Keratinocyte (primary cell): ENCODE measurements around the gene EIF2S2. TPM values are rescaled to one million over a fixed set of nuclear protein-coding genes. Genes with fewer than 3 reads are reported as not detected.

Experiments used
- DNase-seq: peaks from one replicate; pipeline ENCODE4 v3.0.0-alpha.2; 2011; ENCODE audit warnings: low read depth, missing footprints, low spot score
- FAIRE-seq: peaks from 2 replicates; lab custom pipeline; 2011; peaks lifted over from hg19 to GRCh38; lab: Jason Lieb, UNC
- H2AFZ ChIP-seq: 2 replicates; pipeline ENCODE4 v1.6.0; 2012; ENCODE audit warnings: low read length, control low read depth, inconsistent platforms; ENCODE audit not compliant: control insufficient read depth
- H3K27ac ChIP-seq: 2 replicates; pipeline ENCODE4 v1.5.1; 2011; ENCODE audit warnings: low read length; ENCODE audit not compliant: control insufficient read depth, insufficient read depth
- H3K27me3 ChIP-seq: 3 replicates; pipeline ENCODE4 v1.6.0; 2011; ENCODE audit warnings: low read length; ENCODE audit not compliant: control insufficient read depth, insufficient read depth; ENCODE audit errors: extremely low read depth
- H3K36me3 ChIP-seq, 2 experiments: 2 replicates in 1 of 2; 3 replicates in 1 of 2; pipeline ENCODE4 v1.5.1; 2011; ENCODE audit warnings: low read length in 2 of 2, mild to moderate bottlenecking in 1 of 2; ENCODE audit not compliant: control insufficient read depth in 2 of 2, insufficient read depth in 2 of 2; ENCODE audit errors: extremely low read depth in 1 of 2
- H3K4me1 ChIP-seq: 3 replicates; pipeline ENCODE4 v1.5.1; 2011; ENCODE audit warnings: low read length; ENCODE audit not compliant: control insufficient read depth, insufficient read depth; ENCODE audit errors: extremely low read depth
- H3K4me2 ChIP-seq: 3 replicates; pipeline ENCODE4 v1.6.0; 2011; ENCODE audit warnings: low read depth, low read length; ENCODE audit not compliant: control insufficient read depth, insufficient read depth; ENCODE audit errors: extremely low read depth
- H3K4me3 ChIP-seq, 3 experiments: fragments of 200-600 bp in 1 of 3; sonication (generic) in 1 of 3; 2 replicates in 2 of 3; 3 replicates in 1 of 3; pipeline ENCODE4 v1.5.1; 2011 to 2016; ENCODE audit warnings: low read length in 3 of 3, mild to moderate bottlenecking in 3 of 3, control low read depth in 2 of 3, inconsistent platforms in 1 of 3, low read depth in 1 of 3, mixed read lengths in 1 of 3, mixed run types in 1 of 3, moderate library complexity in 1 of 3; ENCODE audit not compliant: control insufficient read depth in 2 of 3, insufficient read depth in 2 of 3; ENCODE audit errors: extremely low read depth in 1 of 3
- H3K79me2 ChIP-seq: 2 replicates; pipeline ENCODE4 v1.6.0; 2012; ENCODE audit warnings: low read length; ENCODE audit not compliant: control insufficient read depth, insufficient read depth
- H3K9ac ChIP-seq: 3 replicates; pipeline ENCODE4 v1.6.0; 2011; ENCODE audit warnings: low read length; ENCODE audit not compliant: control insufficient read depth, insufficient read depth; ENCODE audit errors: extremely low read depth
- H3K9me1 ChIP-seq: 3 replicates; pipeline ENCODE4 v1.6.0; 2011; ENCODE audit warnings: low read length; ENCODE audit not compliant: control insufficient read depth, insufficient read depth; ENCODE audit errors: extremely low read depth
- H3K9me3 ChIP-seq: 2 replicates; pipeline ENCODE4 v1.5.1; 2012; ENCODE audit warnings: low read depth, low read length; ENCODE audit not compliant: control insufficient read depth
- H4K20me1 ChIP-seq: 3 replicates; pipeline ENCODE4 v1.6.0; 2011; ENCODE audit warnings: low read length; ENCODE audit not compliant: control insufficient read depth, insufficient read depth; ENCODE audit errors: extremely low read depth
- CTCF ChIP-seq, 3 experiments: IDR thresholded peaks in 1 of 3; conservative IDR thresholded peaks in 1 of 3; optimal IDR thresholded peaks in 1 of 3; 2 replicates in 2 of 3; 3 replicates in 1 of 3; pipeline versions ENCODE3 to v1.5.1; 2011; ENCODE audit warnings: low read length in 3 of 3, mild to moderate bottlenecking in 3 of 3, moderate library complexity in 2 of 3, control low read depth in 1 of 3, inconsistent platforms in 1 of 3; ENCODE audit not compliant: insufficient read depth in 2 of 3; ENCODE audit errors: extremely low read depth in 1 of 3
- EZH2 ChIP-seq: IDR thresholded peaks from one replicate; pipeline ENCODE4 v1.6.1; 2012; ENCODE audit warnings: inconsistent platforms, mild to moderate bottlenecking, low read length, moderate library complexity
- dilution Hi-C: fragments of 300-500 bp; cut with MboI; formaldehyde crosslinking; loops from one replicate; pipeline ENCODE4 v1.7.0; 2020; ENCODE audit warnings: low sequenced_read_pairs; ENCODE audit not compliant: extremely low pct_ligation_motif_present
- polyA plus RNA-seq, 5 experiments: library from polyadenylated mRNA; depleted of rRNA in 3 of 5; stranded (reverse) in 3 of 5; stranded (forward) in 1 of 5; unstranded in 1 of 5; fragments of >200 nt; gene quantifications; 1 replicate in 1 of 5; 2 replicates in 3 of 5; 3 replicates in 1 of 5; pipeline versions ENCODE4 v1.2.1 to v1.2.3, GENCODE V29; 2011 to 2012; ENCODE audit warnings: missing spikeins in 2 of 5, low read depth in 1 of 5, low replicate concordance in 1 of 5

EIF2S2 gene
- polyA plus RNA-seq, 1 donor (not counting 4 experiments of a cell fraction or from before 2014, with no cell fraction given), result 131 TPM

DNA sequence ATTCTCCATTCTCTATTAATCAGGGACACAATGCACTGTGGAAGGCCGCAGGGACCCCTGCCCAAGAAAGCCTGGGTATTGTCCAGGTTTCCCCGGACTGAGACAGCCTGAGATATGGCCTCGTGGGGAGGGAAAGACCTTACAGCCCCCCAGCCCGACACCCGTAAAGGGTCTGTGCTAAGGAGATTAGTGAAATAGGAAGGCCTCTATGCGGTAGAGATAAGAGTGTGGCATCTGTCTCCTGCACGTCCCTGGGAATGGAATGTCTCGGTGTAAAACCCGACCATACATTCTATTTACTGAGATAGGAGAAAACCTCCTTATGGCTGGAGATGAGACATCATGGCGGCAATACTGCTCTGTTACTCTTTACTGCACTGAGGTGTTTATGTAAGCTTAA is 15.7 kb upstream of the EIF2S2 start:
- DNase-seq, result no peak
- Histone ChIP-seq H3K36me3 (no peaks in the 10 kb centered on the region), H3K4me3 (no peak overlapping the region), H4K20me1 (no peaks in the 10 kb centered on the region), H3K4me2 (no peak overlapping the region), H3K4me1 (no peaks in the 10 kb centered on the region), H3K79me2 (no peaks in the 10 kb centered on the region), H3K27me3 (no peaks in the 10 kb centered on the region), H2AFZ (no peak overlapping the region), H3K9me1 (no peaks in the 10 kb centered on the region), H3K9ac (no peak overlapping the region), H3K27ac (no peak overlapping the region), H3K9me3 (no peaks in the 10 kb centered on the region)
- no peak for TF ChIP-seq CTCF (optimal IDR thresholded peaks at IDR 0.05 in 1 of 3, IDR thresholded peaks at IDR 0.05 in 1 of 3, conservative IDR thresholded peaks at IDR 0.05 in 1 of 3; ENCODE audit: extremely low read depth in 1 of 3, insufficient read depth in 2 of 3, low read length in 3 of 3)
- TF ChIP-seq EZH2, result no peak
- dilution Hi-C loops, result no loop called here
- FAIRE-seq, result no peak

- FAIRE-seq (no peak), DNase-seq (no peak)
- dilution Hi-C loops, result no loop called here
- TF ChIP-seq CTCF (optimal IDR thresholded peaks at IDR 0.05 in 1 of 3, IDR thresholded peaks at IDR 0.05 in 1 of 3, conservative IDR thresholded peaks at IDR 0.05 in 1 of 3; ENCODE audit: extremely low read depth in 1 of 3, insufficient read depth in 2 of 3, low read length in 3 of 3) (no peak), EZH2 (no peak)
- H3K9ac ChIP-seq, result no peak overlapping the region
- H3K4me1 ChIP-seq, result no peaks in the 10 kb centered on the region
- no peaks in the 10 kb centered on the region for H3K79me2 ChIP-seq
- H3K27me3 ChIP-seq, result no peaks in the 10 kb centered on the region
- H2AFZ ChIP-seq, result no peak overlapping the region
- no peak overlapping the region for H3K4me3 ChIP-seq
- no peak overlapping the region for H3K4me2 ChIP-seq
- no peak overlapping the region for H3K27ac ChIP-seq
- H4K20me1 ChIP-seq, result no peaks in the 10 kb centered on the region
- no peaks in the 10 kb centered on the region for H3K36me3 ChIP-seq
- H3K9me3 ChIP-seq, result no peaks in the 10 kb centered on the region
- H3K9me1 ChIP-seq, result no peaks in the 10 kb centered on the region
These were observed 12.6 kb upstream of the EIF2S2 start for GRCh38 chr20:34124469-34125249.
